ENCODE data around the gene CDK3.
A peak's percentile ranks its signal among the peaks of the same experiment; 100 is the strongest.
"Not testable (repeated sequence)": the region's sequence is repeated elsewhere in the genome, so short reads cannot be mapped to it uniquely, and the experiment has no call there.

Gene CDK3

DNA sequence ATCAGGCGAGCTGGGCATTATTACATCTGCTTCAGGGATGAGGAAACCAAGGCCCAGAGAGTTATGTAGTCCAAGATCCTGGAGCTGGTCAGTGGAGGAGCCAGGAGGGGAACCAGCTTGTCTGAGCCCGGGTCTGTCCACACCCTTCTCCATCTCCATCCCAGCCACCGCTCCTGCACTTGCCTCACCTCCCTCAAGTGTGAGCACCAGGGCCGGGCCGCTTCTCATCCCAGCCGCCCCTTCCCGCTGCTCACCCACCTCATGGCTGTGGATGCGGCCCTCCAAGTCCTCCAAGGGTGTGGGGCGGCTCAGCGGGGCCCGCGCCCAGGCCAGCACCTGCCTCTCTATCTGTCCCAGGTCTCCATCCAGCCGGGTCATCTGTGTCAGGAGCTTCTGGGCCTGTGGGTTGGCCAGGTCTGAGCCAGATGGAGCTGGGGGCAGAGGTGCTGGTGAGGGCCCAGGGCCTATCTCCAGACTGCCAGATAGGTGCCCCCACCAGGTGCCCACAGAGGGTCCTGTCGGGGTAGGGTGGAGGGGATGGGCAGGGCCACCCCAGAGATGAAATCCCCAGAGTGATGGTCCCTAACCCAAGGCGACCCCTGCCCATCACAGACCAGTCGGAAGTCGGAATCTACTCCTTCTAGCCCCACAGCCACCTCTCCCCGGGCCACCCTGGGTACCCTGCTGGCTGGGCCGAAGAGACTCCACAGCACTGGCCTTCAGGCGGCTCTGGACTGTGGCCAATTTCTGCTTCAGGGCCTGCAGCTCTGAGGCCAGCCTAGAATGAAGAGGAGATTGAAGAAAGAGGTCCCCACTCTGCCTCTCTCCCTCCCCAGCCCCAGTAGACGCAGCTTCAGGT is 17.1 kb downstream of the CDK3 start:
- no peak for DNase-seq

DNA sequence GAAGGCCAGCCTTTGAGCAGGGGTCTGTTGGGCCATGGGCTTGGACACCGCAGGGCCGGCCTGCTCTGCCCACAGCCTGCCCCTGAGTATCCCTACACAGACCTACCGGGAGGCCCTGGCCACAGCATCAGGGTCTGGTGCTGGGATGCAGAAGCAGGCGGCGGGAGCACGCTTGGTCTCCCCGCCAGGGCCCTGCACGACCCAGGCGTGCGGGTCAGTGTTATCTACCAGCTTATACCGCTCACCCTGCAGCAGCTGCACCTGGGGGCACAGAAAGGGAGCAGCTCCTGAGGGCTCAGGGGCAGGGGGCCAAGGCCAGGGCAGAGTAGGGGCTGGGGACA is 17.7 kb downstream of the CDK3 start:
- no peak for DNase-seq

DNA sequence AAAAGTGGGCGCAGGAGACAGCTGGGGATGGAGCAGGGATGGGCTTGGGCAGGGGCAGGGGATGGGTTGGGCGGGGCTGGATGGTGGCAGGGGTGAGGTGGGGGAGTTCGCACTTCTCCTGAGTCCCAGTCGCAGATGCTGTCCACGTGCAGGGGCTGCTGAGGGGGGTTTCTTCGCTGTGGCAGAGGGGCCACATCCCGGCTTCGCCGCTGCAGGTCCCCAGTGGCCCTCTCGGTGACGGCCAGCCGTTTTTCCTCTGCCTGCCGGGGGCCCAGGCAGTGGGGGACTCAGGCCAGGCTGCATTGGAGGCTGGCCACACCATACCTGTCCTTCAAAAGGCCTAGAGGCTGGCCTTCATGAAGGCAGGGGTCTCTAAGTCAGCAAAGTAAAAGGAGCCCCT is 18.1 kb downstream of the CDK3 start:
- no peak for DNase-seq

- no peak for DNase-seq
Measured at GRCh38 chr17:76019833-76020467, 19.3 kb downstream of the CDK3 start.

GRCh38 chr17:76022285-76022684 is 21.6 kb downstream of the CDK3 start:
- DNase-seq = no peak

- DNase-seq = no peak
Measured at GRCh38 chr17:76022973-76023899, 22.6 kb downstream of the CDK3 start.

DNA sequence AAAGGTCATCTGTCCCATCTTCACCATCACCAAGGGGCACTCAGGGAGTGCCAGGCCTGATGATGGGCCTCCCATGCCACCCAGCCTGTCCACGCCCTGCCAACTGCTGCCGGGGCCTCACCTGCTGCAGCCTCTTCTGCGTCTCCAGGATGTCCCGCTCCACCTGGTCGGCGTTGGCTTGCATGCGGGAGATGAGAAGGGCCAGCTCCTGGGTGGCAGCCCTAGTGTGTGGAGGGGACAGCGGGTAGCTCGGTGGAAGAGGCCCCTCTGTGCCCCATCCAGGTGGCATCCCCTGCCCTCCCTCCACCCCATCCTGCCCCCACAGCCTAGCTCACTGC is 23.2 kb downstream of the CDK3 start:
- no peak for DNase-seq

DNA sequence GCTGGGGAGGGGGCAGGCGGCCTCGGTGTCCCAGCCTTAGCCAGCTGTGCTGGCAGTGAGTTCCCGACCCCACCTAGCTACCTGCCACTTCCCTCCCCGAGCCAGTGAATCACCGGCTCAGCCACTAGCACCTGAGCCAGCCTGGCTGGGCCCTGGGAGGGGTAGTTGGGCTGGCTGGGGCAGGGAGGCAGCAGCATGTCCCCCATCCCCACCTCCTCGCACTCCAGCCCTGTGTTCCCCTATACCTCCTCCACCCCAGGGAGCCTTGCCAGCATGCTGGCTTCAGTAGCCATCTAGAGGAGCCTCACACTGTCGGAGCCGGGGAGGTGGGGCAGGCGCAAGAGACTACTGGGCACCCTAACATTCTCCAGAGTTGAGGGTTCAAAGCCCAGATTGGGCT is 23.7 kb downstream of the CDK3 start:
- no peak for DNase-seq

- no peak for DNase-seq
Measured at GRCh38 chr17:76025294-76025693, 24.6 kb downstream of the CDK3 start.

DNA sequence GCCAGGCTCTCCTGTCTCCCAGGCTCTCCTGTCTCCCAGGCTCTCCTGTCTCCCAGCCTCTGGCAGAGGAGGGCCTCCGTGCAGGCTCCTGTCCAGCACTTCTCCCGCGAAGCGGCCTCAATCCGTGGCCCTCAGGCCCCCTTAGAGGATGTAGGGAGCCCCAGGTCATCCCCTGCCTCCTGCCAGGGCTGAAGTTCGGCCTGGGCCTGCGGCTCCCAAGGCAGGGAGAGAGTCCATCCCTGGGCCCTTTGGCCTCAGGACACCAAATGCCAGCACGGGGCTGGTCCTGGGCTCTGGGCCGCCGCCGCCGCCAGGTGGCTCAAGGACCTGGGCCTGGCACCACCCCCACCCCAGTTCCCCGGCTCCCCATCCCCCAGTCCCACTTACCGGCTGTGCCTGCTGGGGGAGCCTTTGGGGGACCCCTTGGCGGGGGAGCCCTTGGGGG is 26.1 kb downstream of the CDK3 start:
- DNase-seq = no peak

DNA sequence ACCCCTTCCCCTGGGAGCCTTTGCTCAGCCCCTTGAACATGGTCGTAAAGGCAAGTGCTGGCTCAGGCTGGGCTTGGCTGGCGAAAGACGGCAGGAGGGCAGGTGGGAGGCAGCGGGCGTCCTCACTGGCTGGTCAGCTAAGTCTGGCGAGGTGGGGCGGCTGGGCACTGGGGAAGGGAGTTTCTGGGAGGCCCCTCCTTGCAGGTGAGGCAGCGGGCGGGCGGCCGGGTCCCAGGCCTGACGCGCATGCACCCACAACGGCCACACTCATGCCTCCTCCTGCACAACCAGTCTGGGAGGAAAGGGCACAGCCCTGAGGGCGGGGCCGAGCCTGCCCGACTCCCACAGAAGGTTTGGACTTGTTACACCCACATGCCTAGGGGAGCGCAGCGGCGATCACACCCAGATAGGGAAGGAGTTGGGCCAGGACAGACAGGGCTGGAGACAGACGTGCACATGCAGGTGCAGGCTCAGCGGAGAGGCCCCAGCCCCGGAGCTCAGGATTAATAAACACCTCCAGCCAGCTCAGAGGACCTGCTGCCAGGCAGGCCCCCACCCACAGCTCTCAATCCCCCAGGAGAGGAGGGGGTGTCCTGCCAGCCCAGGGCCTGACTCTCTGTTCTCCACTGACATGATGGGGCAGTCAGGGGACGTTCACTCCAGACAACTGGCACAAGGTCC is 26.6 kb downstream of the CDK3 start, which contains the start of gene EVPL:
Gene EVPL (minus strand): TSS at position 148 of the 681 bp plus-strand sequence. CDS start 108 bp downstream, at position 40.
- DNase-seq = no peak

DNA sequence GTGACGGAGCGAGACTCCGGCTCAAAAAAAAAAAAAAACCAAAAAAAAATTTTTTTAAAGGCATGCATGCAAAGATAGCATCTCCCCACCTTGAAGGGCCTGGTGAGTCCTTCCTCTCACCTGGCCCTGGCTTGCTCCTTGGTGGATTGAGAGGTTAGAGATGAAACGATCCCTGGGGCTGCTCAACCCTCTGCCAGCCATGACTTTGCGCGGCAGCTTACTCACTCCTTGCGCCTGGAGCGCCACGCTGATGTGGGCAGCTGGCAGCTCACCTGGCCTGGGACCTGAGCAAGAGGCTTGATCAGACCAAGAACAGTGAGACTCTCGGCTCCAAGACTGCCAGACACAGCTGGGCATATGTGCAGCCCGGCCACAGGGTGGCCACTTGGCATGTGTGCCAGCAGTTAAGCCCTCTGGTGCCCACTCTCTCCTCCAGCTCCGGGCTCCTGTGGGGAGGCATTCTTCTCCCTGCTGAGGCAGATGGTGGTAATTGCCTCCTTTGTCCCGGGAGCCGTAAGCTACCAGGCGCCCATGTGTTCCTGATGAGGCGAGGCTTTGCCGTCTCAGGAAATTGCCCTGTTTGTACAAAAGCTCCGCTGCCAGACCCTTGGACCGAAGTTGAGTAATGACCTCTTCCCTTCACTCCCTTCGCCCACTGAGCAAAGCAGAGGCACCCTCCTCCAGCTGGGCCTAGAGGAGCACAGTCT is 31.6 kb downstream of the CDK3 start:
- peak; percentile 6 for DNase-seq

GRCh38 chr17:76032780-76033108 is 32.1 kb downstream of the CDK3 start:
- no peak for DNase-seq

DNA sequence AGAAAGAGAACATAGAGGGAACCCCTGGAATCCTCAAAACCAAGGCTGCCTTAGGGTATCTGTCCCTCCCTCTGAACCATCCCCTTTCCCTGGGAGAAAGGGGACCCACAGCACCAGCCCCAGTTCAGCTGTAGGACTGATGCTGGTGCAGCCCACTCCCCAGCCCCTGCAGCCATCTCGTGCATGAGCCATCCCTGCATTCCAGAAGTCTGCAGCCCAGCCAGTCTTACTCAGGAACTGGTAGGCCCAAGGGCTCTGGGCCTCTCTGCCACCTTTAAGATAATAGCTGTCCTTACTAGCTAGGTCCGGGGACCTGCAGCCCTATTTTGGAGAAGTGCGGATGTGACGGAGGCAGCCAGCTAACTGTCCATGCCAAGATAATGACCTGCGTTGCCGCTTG is 32.5 kb downstream of the CDK3 start:
- DNase-seq = no peak

DNA sequence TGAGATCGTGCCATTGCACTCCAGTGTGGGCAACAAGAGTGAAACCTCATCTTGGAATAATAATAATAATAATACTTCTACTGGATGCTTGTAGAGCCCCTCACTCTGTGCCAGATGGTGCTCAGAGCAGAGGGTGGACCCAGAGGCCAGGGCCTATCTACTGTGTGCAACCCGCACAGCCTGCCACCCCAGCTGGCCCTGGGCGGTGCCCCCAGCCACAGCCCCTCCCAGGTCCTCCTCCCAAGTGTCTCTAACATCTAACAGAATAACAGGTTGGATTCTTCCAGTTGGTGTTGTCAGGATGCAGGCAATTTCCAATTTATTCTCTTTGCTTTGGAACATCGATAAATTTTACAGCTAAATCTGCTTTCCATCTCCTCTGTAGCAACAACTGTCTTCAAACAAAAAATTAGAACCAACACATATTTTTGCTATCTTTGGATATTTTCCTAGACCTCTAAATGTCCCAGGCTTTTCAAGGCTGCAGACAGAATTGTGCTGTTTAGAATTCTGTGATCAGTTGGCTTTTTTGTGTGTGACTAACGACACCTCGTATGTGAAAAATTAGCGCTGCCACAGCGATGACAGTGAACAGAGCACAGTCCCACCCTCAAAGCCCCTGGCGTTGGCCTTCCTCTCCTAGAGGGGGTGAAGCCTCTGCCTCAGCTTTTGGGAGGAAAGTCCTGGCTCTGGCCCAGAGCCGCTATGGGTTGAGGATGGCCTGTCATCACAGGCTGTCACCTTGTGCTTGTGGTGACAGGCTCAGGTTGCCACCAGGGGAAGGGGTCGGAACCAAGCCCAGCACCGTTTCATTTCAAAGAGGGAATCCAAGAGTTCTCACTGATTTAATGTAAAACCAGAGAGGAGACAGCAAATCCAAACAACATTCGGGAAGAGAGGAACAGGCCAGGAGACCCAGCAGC is 34.0 kb downstream of the CDK3 start:
- peak; percentile 15 for DNase-seq

DNA sequence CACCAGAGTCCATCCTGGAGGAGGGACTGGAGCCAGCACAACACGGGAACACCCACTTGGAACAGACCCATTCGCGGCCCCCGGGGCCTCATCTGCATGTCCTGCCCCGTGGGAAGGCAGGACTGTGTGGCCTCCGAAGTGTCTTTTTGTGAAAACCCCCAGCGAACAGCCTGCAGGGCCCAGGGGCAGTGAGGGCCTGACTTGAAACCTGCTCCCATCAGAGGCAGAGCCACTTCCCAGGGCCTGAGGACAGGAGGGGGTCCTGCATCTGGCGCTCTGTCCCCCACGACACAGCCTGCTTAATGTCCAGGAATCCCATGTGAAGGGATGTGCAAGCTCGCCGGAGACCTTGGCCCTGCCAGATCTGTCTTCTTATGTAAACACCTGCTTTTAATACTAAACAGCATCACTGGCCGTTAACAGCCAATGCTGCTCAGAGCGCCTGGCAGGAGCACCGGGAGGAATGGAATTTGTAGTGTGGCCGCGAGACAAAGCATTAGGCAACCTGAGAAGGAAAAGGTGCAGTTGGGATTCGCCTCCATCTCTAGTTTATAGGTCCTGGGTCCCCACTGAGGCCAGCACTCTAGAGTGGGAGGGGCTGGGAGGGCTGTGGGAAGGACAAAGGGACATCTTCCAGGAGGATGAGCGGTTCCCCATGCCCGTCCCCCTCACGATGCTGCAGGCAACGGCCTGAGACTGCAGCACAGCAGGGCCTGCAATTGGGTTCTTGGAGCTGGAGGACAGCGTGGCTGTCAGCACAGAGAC is 36.0 kb downstream of the CDK3 start:
- DNase-seq = no peak

- no peak for DNase-seq
Measured at GRCh38 chr17:76038050-76038449, 37.4 kb downstream of the CDK3 start.

DNA sequence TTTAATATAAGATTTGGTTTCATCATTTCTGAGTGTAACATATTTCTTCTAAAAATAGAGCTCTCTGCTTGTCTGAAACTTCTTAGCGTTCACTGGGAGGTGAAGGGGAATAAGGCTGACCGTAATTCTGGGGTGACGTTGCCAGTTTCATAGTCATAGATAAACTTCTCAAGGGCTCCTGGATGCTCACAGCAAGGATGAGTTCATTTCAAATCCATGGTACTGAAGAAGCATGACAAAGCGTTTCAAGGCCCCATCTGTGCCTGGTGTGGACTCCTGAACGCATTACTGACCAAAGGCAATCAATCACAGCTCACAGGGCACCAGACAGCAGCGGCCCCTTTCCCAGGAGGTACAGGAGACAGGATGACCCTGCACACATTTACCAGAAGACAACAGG is 38.5 kb downstream of the CDK3 start:
- no peak for DNase-seq

DNA sequence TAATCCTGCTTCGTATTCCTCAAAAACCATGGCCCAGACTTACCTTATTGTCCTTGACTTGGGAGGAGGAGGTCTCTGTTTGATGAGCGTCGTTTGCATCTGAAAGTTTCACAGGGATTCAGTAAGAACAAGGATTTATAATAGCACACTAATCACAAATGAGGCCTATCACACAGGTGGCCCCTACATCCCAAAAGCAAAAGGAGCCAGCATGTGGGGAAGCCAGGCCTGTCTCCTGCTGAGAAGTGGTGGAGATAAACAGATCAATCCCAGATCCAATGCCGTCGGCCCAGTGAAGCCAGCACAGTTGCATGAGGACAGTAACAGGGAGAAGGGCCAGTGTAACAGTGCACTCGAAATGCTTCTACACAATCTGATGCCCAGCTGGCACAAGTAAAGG is 39.7 kb downstream of the CDK3 start:
- no peak for DNase-seq

DNA sequence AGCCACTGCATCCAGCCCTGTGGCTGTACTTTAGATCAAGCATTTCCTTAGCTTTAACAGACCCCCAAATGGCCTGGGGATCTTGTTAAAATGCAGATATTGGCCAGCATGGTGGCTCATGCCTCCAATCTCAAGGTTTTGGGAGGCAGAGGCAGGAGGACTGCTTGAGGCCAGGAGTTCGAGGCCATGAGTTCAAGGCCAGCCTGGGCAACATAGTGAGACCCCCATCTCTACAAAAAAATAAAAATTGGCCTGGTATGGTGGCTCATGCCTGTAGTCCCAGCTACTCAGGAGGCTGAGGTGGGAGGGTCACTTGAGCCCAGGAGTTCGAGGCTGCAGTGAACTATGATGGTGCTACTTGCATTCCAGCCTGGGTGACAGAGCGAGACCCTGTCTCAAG is 42.2 kb downstream of the CDK3 start:
- DNase-seq = not testable (repeated sequence)

All from NCI-H2171 treated with DMSO at 0.1 percent for 48 hours (cell line).